ENCODE measurements around the gene HOXA3. TPM values are rescaled to one million over a fixed set of nuclear protein-coding genes. Genes with fewer than 3 reads are reported as not detected.

The HOXA3 gene
- total RNA-seq, 4 donors from 2014 or later = 4.9 to 20.2 (median 13.2) TPM

DNA sequence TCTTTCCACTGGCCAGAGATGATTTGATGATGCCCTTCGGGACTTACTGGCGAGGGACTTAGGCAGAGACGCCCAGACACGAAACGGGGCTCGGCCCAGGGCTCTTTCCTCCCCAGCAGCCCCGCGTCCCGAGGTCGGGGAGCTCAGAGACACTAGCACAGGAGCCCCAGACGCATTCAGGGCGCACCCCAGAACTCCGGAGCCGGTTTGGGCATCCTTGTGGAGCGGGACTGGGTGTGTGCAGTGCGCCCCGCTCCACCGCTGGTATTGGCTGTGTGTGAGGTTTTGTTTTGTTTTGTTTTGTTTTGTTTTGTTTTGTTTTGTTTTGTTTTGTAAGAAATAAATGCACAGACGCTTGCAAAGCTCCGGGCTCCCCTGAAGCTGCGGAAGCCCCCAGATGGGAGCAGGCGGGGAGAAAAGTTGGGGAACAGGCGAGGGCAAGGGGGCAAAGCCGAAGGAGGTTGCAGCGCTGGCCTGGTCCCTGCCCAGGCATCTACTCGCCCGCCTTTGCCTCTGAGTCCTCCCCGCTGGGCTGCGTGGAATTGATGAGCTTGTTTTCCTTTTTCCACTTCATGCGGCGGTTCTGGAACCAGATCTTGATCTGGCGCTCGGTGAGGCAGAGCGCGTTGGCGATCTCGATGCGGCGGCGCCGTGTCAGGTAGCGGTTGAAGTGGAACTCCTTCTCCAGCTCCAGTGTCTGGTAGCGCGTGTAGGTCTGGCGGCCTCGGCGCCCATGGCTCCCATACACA lies 7.0 kb downstream of the HOXA3 start:
- WGBS, 2 donors = 66 to 81% methylated on average over 45 to 47 of the region's 47 CpGs

DNA sequence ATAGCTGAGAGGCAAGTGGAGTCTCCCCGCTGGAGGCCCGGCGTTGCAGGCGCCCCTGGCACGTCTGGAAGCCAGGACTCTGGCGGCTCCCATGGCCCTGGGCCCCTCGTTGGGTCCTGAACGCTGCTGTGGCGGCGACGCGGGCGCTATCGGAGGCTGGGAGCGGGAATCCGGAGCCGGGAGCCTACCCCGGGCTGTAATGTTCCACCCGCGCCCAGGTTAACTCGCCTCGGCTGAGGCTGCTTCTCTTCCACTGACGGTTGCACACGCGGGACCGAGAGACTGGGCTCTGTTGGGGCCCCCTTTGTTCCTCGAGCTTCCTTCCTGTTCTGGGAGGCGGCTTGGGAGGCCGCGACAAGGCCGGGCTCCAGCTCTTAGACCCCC lies 7.6 kb downstream of the HOXA3 start:
- peak in 1 of 2 donors; percentile 79 for DNase-seq (ENCODE audit: low spot score in 2 of 2)
- TF ChIP-seq POLR2A (IDR thresholded peaks at IDR 0.05) = no peak
- TF ChIP-seq, protein P1, sequence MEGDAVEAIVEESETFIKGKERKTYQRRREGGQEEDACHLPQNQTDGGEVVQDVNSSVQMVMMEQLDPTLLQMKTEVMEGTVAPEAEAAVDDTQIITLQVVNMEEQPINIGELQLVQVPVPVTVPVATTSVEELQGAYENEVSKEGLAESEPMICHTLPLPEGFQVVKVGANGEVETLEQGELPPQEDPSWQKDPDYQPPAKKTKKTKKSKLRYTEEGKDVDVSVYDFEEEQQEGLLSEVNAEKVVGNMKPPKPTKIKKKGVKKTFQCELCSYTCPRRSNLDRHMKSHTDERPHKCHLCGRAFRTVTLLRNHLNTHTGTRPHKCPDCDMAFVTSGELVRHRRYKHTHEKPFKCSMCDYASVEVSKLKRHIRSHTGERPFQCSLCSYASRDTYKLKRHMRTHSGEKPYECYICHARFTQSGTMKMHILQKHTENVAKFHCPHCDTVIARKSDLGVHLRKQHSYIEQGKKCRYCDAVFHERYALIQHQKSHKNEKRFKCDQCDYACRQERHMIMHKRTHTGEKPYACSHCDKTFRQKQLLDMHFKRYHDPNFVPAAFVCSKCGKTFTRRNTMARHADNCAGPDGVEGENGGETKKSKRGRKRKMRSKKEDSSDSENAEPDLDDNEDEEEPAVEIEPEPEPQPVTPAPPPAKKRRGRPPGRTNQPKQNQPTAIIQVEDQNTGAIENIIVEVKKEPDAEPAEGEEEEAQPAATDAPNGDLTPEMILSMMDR (IDR thresholded peaks at IDR 0.05) = no peak
- intact Hi-C loops (cut with DNase I; ENCODE audit: low total_unique reads) = loop anchor here (5.0 kb wide), 1 partner anchor 292 kb away; no protein-coding TSS in a partner anchor
- 70 to 75% methylated on average over 31 of the region's 31 CpGs for WGBS, 2 donors
- no peak overlapping the region for H3K4me3 ChIP-seq (ENCODE audit: low read depth, poor library complexity, severe bottlenecking)

More for the DNA sequence above, 7.0 kb downstream of the HOXA3 start:
- intact Hi-C loops (cut with DNase I; ENCODE audit: low total_unique reads) = no loop called here
- TF ChIP-seq, protein P1 (IDR thresholded peaks at IDR 0.05) = no peak
- TF ChIP-seq POLR2A (IDR thresholded peaks at IDR 0.05) = no peak
- H3K4me3 ChIP-seq (ENCODE audit: low read depth, poor library complexity, severe bottlenecking) = no peak overlapping the region
- DNase-seq (ENCODE audit: low spot score in 2 of 2) = peak in 1 of 2 donors; percentile 86

DNA sequence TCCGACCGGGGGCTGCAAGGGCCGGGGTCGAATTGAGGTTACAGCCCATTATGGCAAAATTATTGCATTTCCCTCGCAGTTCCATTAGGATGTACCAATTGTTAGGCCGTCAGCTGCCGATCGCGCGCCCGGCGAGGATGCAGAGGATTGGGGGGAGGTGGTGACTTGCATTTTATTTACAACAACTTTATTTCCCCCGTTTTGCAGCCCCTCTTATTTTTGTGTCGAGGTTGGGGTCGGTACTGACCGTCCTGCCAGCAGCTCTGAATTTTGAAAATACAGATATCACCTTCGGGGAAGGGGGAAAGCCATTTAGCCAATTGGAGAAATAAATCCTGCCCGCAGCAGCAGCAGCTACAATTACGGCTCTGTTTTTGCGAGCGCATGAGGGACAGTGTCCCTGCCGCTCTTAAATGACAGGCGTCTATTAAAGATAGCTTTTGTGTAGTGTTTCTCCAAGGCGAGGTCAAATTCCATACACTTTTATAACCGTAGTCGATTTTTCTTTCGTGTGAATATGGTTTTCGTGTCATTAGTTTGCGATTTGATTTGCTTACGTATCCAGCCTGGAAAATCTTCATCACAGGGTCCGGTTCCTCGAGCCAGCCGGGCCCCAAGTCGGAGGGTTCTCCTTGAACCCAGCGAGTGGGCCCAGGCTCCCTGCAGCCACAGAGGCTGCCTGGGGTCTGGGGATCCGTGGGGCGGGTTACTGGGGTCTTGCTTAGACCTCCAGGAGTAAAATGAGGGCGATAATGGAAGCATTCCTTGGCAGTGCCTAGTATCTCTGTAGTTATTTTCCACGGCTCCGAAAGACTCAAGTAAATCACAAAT lies 8.2 kb downstream of the HOXA3 start:
- DNase-seq (ENCODE audit: low spot score in 2 of 2) = peak in 1 of 2 donors; percentile 69
- TF ChIP-seq, protein P1 (IDR thresholded peaks at IDR 0.05) = no peak
- TF ChIP-seq POLR2A (IDR thresholded peaks at IDR 0.05) = no peak
- H3K4me3 ChIP-seq (ENCODE audit: low read depth, poor library complexity, severe bottlenecking) = no peak overlapping the region
- intact Hi-C loops (cut with DNase I; ENCODE audit: low total_unique reads) = loop anchor here (5.0 kb wide), 1 partner anchor 292 kb away; no protein-coding TSS in a partner anchor
- 65 to 66% methylated on average over 40 of the region's 40 CpGs for WGBS, 2 donors

DNA sequence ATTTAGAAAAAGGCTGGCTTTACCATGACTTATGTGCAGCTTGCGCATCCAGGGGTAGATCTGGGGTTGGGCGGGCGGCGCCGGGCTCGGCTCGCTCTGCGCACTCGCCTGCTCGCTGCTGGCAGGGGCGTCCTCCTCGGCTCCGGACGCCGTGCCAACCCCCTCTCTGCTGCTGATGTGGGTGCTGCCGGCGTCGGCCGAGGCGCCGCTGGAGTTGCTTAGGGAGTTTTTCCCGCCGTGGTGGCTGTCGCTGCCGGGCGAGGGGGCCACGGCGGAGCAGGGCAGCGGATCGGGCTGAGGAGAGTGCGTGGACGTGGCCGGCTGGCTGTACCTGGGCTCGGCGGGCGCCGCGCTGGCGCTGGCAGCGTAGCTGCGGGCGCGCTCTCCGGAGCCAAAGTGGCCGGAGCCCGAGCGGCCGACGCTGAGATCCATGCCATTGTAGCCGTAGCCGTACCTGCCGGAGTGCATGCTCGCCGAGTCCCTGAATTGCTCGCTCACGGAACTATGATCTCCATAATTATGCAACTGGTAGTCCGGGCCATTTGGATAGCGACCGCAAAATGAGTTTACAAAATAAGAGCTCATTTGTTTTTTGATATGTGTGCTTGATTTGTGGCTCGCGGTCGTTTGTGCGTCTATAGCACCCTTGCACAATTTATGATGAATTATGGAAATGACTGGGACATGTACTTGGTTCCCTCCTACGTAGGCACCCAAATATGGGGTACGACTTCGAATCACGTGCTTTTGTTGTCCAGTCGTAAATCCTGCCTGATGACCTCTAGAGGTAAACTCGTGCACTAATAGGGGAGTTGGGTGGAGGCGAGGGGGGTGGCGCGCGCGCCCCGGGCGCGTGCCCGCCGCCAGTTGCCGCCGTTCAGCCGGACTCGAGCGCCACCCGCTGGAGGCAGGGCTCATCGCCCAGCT lies 9.1 kb downstream of the HOXA3 start, which contains the start of gene HOXA5:
TSS of gene HOXA5 (minus strand) at position 659 of the 927 bp plus-strand sequence. CDS start at position 585, 74 bp downstream.
- intact Hi-C loops (cut with DNase I; ENCODE audit: low total_unique reads) = loop anchor here (5.0 kb wide), 1 partner anchor 291 kb away; no protein-coding TSS in a partner anchor
- TF ChIP-seq POLR2A (IDR thresholded peaks at IDR 0.05) = no peak
- TF ChIP-seq, protein P1 (IDR thresholded peaks at IDR 0.05) = peak in 1 of 3 donors; percentile 30

DNA sequence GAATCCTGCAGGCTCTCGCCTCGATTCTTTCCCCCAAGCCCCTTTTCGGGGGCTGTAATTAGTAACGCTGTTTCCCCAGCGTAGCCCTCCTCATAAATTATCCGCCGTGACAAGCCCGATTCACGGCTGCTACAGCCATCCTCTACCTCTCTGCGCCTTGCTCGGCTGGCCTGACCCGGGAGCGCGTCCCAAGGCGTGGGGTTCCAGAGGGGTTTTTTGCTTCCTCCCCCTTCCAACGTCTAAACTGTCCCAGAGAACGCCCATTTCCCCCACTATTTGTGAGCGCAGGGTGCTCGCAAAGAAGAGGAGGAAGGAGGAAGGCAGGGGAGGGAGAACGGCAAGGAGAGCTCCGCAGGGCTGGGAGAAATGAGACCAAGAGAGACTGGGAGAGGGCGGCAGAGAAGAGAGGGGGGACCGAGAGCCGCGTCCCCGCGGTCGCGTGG lies 9.8 kb downstream of the HOXA3 start:
- no peak for DNase-seq (ENCODE audit: low spot score in 2 of 2)
- TF ChIP-seq POLR2A (IDR thresholded peaks at IDR 0.05) = no peak
- TF ChIP-seq, protein P1 (IDR thresholded peaks at IDR 0.05) = no peak
- WGBS, 2 donors = 41 to 62% methylated on average over 29 of the region's 29 CpGs
- intact Hi-C loops (cut with DNase I; ENCODE audit: low total_unique reads) = loop anchor here (5.0 kb wide), 1 partner anchor 290 kb away; no protein-coding TSS in a partner anchor
- H3K4me3 ChIP-seq (ENCODE audit: low read depth, poor library complexity, severe bottlenecking) = peak overlapping the region; percentile 29

More for the DNA sequence above, 9.1 kb downstream of the HOXA3 start, which contains the start of gene HOXA5:
- DNase-seq (ENCODE audit: low spot score in 2 of 2) = peak in 1 of 2 donors; percentile 87
- peak within 1 kb of the TSS; percentile 29 for H3K4me3 ChIP-seq (ENCODE audit: low read depth, poor library complexity, severe bottlenecking)
- 48 to 55% methylated on average over 79 to 83 of the region's 86 CpGs for WGBS, 2 donors

Measured in lower leg skin (tissue), 4 donors.